ENCODE measurements around the gene VAV2.

DNA sequence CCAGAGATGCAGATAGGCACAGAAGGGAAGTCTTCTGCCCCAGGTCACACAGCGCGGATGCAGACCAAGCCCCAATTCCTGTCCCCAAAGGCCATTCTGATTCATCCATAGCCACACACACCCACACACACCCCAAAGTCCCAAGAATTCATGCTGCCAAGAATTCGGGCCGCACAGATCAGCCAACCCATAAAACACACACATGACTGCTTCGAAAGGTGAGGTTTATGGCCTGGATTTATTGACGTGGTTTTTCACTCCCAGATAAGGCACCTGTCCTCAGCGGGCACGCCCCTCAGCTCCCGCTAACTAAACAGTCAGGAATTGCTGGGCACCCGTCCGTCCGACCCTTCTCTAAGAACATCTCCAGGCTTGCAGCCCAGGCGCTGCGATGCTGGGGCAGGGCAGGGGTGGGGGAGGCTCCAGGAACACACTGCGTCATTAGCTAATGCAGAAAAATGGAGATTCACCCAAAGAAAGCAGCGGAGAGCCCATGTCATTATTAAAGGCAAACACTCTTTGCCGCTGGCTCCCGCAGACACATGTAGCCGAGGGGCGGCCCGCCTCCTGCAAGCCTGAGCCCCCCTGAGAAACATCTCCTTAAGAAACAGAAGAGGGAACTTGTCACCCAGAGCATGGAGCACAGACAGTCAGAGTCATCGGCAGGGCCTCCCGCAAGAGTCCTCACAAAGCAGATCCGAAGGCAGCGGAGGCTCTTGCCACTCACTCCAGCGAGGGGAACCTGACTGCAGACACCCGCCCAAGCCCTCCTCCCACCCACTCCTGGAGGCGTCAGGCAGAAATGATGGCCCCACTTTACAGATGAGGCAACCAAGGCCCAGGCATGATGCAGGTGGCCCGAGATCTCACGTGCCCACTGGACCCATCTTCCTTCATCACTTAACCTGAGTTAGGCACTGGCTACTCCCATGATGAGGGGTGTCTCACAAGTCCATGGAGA is 19.9 kb downstream of the VAV2 start:
- TF ChIP-seq, protein P1, sequence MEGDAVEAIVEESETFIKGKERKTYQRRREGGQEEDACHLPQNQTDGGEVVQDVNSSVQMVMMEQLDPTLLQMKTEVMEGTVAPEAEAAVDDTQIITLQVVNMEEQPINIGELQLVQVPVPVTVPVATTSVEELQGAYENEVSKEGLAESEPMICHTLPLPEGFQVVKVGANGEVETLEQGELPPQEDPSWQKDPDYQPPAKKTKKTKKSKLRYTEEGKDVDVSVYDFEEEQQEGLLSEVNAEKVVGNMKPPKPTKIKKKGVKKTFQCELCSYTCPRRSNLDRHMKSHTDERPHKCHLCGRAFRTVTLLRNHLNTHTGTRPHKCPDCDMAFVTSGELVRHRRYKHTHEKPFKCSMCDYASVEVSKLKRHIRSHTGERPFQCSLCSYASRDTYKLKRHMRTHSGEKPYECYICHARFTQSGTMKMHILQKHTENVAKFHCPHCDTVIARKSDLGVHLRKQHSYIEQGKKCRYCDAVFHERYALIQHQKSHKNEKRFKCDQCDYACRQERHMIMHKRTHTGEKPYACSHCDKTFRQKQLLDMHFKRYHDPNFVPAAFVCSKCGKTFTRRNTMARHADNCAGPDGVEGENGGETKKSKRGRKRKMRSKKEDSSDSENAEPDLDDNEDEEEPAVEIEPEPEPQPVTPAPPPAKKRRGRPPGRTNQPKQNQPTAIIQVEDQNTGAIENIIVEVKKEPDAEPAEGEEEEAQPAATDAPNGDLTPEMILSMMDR (IDR thresholded peaks at IDR 0.05), result no peak
- no peak for TF ChIP-seq POLR2A (IDR thresholded peaks at IDR 0.05)

All from heart left ventricle (tissue), 13 donors.